Sigmoid colon (tissue), 3 donors: ENCODE data around the gene FZD1.

Experiments
- POLR2A ChIP-seq, 2 donors: fragments of 450-650 bp; IDR thresholded peaks; one replicate each; pipeline ENCODE4 v1.6.1; 2016; ENCODE audit warnings: antibody characterized with exemption in 2 of 2, mild to moderate bottlenecking in 2 of 2, moderate library complexity in 2 of 2
- TF ChIP-seq, protein P1 (sequence below), 4 experiments: fragments of 450-650 bp in 3 of 4; fragments of 200-600 bp in 1 of 4; IDR thresholded peaks; one replicate each; pipeline ENCODE4 v1.5.1; 2016 to 2019; ENCODE audit warnings: antibody characterized with exemption in 4 of 4, mild to moderate bottlenecking in 3 of 4, moderate library complexity in 2 of 4

DNA sequence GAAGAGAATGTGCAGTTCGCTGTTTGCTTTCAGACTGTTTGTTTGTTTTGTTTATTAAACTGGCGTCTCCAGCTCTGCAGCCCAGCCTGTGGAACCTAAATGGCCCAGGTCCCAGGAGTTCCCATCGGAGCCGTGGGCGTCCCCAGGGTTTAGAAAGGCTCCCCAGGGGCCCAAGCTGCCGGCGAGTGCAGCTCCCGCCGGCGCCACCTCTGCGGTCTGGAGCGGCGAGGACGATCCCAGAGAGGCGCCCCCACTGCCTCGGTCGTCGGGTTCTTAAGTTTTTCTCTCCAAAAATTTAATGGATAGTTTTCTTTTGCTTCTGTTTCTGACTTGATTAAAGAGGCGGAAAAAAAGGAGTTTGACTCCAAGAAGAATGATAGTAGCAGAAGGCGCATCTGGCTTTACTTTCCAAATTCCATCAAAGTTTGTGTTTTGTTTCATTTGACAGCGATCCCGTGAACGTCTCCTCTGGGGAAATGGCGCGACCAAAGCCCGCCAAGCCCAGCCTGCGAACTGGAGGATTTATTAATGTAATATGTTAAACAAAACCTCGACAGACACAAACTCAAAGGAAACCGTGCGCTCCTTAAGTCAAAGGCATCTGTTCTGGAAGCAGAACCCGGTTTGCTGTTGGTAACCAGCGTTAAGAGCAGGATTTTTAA lies 718 bp upstream of the FZD1 start:
- TF ChIP-seq POLR2A (IDR thresholded peaks at IDR 0.05), result no peak
- TF ChIP-seq, protein P1, sequence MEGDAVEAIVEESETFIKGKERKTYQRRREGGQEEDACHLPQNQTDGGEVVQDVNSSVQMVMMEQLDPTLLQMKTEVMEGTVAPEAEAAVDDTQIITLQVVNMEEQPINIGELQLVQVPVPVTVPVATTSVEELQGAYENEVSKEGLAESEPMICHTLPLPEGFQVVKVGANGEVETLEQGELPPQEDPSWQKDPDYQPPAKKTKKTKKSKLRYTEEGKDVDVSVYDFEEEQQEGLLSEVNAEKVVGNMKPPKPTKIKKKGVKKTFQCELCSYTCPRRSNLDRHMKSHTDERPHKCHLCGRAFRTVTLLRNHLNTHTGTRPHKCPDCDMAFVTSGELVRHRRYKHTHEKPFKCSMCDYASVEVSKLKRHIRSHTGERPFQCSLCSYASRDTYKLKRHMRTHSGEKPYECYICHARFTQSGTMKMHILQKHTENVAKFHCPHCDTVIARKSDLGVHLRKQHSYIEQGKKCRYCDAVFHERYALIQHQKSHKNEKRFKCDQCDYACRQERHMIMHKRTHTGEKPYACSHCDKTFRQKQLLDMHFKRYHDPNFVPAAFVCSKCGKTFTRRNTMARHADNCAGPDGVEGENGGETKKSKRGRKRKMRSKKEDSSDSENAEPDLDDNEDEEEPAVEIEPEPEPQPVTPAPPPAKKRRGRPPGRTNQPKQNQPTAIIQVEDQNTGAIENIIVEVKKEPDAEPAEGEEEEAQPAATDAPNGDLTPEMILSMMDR (IDR thresholded peaks at IDR 0.05), result no peak
